Activated T-cell treated with anti-CD3 and anti-CD28 coated beads for 4 hours (primary cell): Measurements from ENCODE around the gene HSPA4.
"Not testable (repeated sequence)": the region's sequence is repeated elsewhere in the genome, so short reads cannot be mapped to it uniquely, and the experiment has no call there.

Experiments used
- DNase-seq: peaks from one replicate; pipeline ENCODE4 v3.0.0-alpha.2; 2020

HSPA4 gene

GRCh38 chr5:133051542-133052316, at the start of gene HSPA4:
TSS of gene HSPA4 (plus strand) at chr5:133052013. CDS start at chr5:133052251, 238 bp downstream.
- peak; percentile 96 for DNase-seq

GRCh38 chr5:133006653-133007052, 45.2 kb upstream of the HSPA4 start:
- DNase-seq, result no peak

DNA sequence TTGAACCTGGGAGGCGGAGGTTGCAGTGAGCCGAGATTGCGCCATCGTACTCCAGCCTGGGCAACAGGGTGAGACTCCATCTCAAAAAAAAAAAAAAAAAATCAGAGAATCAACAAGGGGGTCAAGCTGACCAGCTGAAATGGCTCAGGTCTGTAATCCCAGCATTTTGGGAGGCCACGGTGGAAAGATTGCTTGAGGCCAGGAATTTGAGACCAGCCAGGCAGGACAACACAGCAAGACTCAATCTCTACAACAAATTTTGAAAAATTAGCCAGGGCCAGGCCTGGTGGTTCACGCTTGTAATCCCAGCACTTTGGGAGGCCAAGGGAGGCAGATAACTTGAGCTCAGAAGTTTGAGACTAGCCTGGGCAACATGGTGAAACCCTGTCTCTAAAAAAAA, 43.4 kb upstream of the HSPA4 start:
- not testable (repeated sequence) for DNase-seq

DNA sequence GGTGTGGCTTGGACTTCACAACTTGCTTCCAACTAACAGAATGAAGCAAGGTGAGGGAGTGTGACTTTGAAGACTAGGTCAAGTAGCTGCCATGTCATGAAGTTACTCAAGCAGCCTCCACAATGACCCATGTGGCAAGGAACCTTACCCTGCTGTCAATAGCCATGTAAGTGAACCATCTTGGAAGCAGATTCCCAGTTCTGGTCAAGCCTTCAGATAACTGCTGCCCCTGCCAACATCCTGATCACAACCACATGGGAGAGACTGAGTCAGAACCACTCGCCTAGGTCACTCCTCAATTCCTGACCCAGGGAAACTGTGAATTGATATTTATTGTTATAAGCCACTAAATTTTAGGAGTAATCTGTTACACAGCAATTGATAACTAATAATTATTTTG, 36.3 kb upstream of the HSPA4 start:
- DNase-seq, result no peak

- DNase-seq, result no peak
These were observed 33.8 kb upstream of the HSPA4 start for GRCh38 chr5:133017964-133018363.

GRCh38 chr5:133019471-133019870, 32.3 kb upstream of the HSPA4 start:
- not testable (repeated sequence) for DNase-seq

DNA sequence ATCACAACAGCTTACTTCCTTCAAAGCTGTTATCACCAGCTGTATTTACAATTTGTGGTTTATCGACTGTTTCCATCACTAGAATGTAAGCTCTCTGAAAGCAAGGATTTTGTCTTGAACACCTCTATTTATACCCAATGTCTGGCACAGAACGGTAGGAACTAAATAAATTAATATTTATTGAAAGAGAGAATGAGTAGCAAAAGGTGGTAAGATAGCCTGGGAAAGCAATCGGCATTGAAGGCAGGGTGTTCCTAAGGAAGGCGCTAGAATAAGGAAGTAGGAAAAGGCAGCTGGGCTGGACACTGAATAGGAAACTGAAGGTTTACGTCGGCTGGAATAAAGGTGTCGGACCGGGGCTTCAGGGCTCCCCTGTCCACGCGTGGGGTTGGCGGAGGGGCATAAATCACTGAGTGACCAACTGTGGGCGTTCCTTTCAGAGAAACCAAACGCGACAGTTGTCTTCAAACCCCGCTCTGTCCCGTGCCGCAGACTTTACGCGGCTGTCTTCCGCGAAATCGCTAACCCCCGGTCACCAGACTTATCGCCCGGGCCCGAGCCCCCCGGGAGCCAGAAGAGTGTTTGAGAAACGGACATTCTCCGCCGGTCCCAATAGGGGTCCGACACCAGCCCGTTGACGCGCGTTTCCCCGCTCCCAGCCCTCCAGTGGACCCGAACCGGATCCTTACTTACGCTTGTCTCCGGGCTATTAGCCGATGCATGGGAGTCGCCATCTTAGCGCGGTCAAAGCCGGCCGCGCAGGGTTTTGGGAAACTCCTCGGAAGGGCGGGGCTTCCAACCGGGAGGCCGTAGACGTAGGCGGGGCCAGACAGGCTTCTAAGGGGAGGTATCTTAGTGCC, 25.8 kb upstream of the HSPA4 start, which contains the start of gene ZCCHC10:
Gene ZCCHC10, minus strand, starts transcription at position 746 of the 860 bp plus-strand sequence. Its CDS starts 12 bp downstream, at position 734.
- DNase-seq, result peak; percentile 88

DNA sequence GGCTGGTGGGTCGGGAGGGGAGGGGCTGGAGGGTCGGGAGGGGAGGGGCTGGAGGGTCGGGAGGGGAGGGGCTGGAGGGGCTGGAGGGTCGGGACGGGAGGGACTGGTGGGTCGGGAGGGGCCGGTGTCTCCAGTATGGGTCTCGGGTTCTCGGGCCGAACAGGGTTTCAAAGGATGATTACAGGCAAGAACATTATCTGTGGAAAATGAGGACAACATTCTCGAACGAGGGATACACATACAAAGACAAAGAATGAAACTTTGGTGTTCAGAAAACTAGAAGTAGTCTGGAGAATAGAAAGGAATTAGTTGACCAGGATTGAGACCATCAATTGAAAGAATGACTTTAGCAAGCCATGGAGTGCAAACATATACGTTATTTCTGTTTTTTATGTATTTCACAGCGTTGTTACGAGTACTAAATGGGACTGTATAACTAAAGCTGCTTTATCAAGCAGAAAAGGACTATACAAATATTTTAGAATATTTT, 25.1 kb upstream of the HSPA4 start:
- DNase-seq, result no peak

DNA sequence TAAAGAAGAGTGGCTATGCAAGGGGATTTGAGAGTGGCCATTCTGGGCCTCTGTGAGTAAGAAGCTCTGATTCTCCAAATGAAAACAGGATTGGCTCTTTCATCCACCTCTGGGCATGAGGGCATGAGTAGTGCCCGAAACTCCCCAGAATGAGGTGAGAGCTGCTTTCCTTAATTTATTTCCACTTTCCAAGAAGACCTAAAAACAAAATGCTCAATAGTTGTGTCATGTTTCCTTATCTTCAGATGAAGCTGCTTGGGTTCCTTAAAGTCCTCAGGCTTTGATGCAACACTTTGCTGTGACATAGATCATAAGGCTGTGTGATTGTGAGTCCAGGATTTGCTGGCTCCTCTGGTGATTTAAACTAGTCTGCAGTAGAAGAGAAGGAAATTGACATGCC, 22.4 kb upstream of the HSPA4 start:
- no peak for DNase-seq

- DNase-seq, result no peak
These were observed 21.3 kb upstream of the HSPA4 start for GRCh38 chr5:133030343-133031005.

DNA sequence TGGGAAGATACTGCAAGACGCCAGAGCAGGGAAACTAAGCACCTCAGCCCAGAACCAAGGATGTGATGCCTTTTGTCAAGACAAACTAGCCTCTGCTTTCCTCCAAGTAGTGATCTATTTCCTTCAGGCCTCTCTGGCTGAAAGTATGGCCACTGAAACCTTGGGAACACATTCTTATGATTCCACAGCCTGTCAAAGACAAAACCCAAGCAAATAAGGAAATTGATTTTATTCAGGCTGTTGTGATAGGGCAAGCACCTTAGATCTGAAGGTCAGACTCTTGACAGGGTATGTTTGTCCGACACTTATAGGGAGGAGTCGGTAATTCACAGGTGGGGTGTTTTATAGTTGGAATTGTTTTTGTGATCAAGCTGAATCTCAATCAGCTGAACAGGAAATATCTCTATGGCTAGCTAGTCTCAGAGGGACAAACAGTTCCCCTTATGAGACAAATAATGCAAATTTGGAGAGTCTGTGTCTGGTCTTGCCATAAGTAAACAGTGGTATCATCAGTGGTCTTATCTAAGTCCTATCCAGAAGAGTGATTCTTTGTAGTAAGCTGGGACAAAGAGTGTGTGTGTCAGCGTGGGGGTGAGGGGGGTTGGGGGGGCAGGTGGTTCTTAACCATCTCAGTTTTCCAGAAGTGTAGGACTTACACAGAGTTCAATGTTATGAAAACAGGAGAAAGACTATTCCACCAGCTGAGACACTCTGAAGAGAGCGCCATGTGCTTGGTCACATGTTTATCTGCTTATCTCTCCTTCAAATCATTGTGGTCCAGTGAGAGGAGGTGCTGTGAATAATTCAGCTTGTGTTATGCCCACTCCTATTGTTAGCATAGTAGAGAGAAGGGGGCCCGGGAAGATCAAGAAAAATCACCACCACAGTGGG, 18.7 kb upstream of the HSPA4 start:
- DNase-seq, result no peak

DNA sequence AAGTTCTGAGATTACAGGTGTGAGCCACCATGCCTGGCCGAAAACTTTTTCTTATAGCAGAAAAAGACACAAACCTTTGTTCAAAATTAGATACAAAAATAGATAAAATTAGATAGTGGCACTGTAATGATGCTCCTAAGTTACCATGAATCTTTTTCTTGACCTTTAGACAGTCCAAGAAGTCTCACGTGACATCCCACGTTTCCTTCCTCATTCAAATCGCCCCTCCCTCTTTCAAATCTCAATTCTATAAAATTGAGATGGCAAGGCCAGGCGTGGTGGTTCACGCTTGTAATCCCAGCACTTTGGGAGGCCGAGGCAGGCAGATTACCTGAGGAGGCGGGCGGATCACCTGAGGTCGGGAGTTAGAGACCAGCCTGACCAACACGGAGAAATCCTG, 17.7 kb upstream of the HSPA4 start:
- DNase-seq, result no peak

DNA sequence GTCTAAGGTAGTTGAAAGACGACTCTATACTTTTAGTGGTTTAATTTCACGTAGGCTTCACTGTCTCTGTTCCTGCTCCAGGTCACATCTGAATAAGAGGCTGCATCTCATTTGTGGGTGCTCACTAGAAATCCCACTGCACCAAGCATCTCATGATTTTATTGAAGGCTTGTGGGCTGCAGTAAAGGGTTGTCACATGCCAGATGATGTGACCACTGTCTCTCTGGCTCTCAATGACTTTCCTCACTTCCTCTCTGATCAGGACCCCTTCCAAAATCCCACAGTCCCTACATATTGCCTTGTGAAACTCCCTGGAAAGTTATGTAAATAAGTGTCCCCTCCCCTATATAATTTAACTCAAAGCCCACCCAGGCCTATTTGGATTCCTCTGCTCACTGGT, 16.6 kb upstream of the HSPA4 start:
- no peak for DNase-seq

DNA sequence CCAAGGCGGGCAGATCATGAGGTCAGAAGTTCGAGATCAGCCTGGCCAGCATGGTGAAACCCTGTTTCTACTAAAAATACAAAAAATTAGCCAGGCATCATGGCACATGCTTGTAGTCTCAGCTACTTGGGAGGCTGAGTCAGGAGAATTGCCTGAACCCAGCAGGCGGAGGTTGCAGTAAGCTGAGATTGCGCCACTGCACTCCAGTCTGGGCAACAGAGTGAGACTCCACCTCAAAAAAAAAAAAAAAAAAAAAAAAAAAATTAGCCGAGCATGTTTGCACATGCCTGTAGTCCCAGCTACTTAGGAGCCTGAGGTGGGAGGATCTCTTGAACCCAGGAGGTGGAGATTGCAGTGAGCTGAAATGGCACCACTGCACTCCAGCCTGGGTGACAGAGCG, 15.1 kb upstream of the HSPA4 start:
- DNase-seq, result not testable (repeated sequence)

DNA sequence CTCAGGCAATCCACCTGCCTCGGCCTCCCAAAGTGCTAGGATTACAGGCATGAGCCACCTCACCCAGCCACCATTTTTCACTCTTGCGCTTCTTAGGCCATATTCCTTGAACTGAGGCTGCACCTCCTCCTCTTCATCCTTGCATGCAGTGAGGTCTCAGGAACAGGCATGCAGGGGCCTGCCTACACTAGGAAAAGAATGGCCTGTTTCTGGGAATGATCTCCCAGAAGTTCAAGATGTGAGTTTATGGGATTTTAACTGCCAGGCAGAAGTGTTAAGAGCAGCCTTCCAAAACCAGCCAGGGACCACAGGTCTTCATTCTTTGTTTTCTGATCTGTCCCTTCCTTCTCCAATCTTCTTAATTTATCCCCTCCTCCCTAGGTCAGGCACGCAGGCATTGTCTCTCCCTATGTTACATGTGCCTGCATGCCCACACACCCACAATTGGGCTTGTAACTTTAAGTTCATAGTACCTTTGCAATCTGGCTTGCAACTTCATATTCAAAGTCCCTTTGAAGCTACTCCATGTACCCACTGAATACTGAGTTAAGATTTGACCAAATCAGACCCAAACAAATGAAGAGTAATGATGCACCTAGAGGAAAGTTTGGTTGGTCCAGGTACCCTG, 10.5 kb upstream of the HSPA4 start:
- DNase-seq, result no peak

GRCh38 chr5:133041910-133042309, 9.9 kb upstream of the HSPA4 start:
- DNase-seq, result no peak

DNA sequence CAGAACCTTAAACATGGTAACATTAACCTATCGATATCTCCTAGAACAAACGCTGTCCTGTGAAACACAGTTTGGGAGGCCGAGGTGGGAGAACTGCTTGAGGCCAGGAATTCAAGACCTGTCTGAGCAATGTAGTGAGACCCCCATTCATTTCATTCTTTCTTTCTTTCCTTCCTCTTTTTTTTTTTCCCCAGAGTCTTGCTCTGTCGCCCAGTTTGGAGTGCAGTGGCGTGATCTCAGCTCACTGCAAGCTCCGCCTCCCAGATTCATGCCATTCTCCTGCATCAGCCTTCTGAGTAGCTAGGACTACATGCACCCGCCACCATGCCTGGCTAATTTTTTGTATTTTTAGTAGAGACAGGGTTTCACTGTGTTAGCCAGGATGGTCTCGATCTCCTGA, 5.3 kb upstream of the HSPA4 start:
- DNase-seq, result not testable (repeated sequence)

DNA sequence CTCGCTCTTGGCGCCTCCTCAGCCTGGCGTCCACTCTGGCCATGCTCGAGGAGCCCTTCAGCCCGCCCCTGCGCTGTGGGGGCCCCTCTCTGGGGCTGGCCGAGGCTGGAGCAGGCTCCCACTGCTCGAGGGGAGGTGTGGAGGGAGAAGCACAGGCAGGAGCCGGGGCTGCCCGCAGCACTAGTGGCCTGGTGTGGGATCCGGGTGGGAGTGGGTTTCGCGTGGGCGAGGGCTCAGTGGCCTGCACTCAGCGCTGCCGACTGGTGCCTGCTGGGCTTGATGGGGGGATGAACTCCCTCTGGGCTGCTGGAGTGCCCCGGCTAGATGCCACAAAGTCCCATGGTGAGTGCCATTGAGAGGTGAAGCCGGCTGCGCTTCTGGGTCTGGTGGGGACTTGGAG, 4.4 kb upstream of the HSPA4 start:
- no peak for DNase-seq

- no peak for DNase-seq
These were observed 2.7 kb upstream of the HSPA4 start for GRCh38 chr5:133048993-133049725.

DNA sequence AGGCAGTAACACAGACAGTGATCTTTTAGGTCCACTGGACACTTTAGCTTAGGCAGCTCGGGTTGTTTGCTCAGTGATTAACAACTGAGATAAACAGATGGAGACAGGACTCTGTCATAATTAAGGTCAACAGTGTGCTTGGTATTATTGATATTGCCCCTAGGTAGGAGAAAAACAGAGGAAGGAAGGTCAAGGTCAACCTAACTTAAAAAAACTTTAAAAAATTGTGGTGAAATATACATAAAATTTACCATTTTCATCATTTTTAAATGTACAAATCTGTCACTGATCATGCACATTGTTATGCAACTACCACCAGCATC, 2.1 kb upstream of the HSPA4 start:
- no peak for DNase-seq

DNA sequence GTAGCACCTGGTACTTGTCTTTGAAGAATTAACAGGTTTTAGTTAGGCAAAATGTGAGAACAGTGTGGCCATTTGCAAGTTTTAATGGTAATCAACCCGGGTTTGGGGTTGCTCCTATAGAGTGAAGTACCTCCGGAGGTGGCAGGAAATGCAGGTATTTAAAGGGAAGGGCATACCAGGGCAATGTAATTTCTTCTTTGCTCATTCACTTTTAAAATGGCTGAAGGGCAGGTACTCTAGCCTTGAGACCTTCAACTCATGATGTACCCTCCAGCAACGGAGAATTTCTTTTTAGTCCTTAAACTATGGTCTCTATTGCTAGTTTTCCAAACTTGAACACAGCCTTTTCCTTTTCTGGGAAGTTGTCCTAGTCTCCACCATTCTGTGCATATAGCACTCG, 1.3 kb upstream of the HSPA4 start:
- DNase-seq, result no peak
